Nephron (organoid): Measurements from ENCODE around the gene NOP16.
"Not testable (repeated sequence)": the region's sequence is repeated elsewhere in the genome, so short reads cannot be mapped to it uniquely, and the experiment has no call there.

Experiments
- H3K27ac Mint-ChIP-seq, 3 experiments: 2 replicates each; pipeline ENCODE4 v1.8.0; 2020; ENCODE audit warnings: mixed read lengths in 3 of 3, mild to moderate bottlenecking in 2 of 3, moderate library complexity in 1 of 3
- H3K27me3 Mint-ChIP-seq: 2 replicates; pipeline ENCODE4 v1.8.0; 2021; ENCODE audit warnings: low read depth, mild to moderate bottlenecking, moderate library complexity, mixed read lengths
- H3K36me3 Mint-ChIP-seq: 2 replicates; pipeline ENCODE4 v1.8.0; 2020; ENCODE audit warnings: low read depth, mixed read lengths
- H3K4me1 Mint-ChIP-seq: 2 replicates; pipeline ENCODE4 v1.8.0; 2020; ENCODE audit warnings: mixed read lengths
- H3K4me3 Mint-ChIP-seq, 3 experiments: 2 replicates each; pipeline ENCODE4 v1.8.0; 2020; ENCODE audit warnings: mild to moderate bottlenecking in 3 of 3, mixed read lengths in 3 of 3, moderate library complexity in 2 of 3
- H3K9me3 Mint-ChIP-seq: 2 replicates; pipeline ENCODE4 v1.8.0; 2020; ENCODE audit warnings: mixed read lengths
- TF ChIP-seq, protein P1 (sequence below), 3 experiments: fragments of 200-600 bp; sonication (generic); IDR thresholded peaks; one replicate each; pipeline ENCODE4 v1.5.0; 2021; ENCODE audit warnings: antibody characterized with exemption in 3 of 3; ENCODE audit not compliant: unreplicated experiment in 3 of 3

NOP16 gene

DNA sequence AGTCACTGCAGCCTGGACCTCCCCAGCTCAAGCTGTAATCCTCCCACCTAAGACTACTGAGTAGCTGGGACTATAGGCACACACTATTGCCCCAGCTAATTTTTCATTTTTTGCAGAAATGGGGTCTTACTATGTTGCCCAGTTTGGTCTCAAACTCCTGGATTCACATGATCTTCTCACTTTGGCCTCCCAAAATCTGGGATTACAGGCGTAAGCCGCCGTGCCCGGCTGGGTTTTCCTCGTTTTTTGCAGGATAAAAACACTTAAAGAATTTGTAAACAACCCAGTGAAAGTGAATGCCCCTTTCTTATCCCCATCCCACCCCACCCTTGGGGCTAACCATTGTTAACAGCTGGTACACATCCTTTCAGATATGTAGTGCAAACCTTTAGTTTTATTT is 20.2 kb upstream of the NOP16 start:
- TF ChIP-seq, protein P1, sequence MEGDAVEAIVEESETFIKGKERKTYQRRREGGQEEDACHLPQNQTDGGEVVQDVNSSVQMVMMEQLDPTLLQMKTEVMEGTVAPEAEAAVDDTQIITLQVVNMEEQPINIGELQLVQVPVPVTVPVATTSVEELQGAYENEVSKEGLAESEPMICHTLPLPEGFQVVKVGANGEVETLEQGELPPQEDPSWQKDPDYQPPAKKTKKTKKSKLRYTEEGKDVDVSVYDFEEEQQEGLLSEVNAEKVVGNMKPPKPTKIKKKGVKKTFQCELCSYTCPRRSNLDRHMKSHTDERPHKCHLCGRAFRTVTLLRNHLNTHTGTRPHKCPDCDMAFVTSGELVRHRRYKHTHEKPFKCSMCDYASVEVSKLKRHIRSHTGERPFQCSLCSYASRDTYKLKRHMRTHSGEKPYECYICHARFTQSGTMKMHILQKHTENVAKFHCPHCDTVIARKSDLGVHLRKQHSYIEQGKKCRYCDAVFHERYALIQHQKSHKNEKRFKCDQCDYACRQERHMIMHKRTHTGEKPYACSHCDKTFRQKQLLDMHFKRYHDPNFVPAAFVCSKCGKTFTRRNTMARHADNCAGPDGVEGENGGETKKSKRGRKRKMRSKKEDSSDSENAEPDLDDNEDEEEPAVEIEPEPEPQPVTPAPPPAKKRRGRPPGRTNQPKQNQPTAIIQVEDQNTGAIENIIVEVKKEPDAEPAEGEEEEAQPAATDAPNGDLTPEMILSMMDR (IDR thresholded peaks at IDR 0.05; ENCODE audit: unreplicated experiment in 3 of 3): no peak
- H3K36me3 Mint-ChIP-seq: peaks cover 11% of the 10 kb centered on the region
- H3K4me3 Mint-ChIP-seq: no peak overlapping the region
- H3K4me1 Mint-ChIP-seq: no peaks in the 10 kb centered on the region
- no peak overlapping the region for H3K27ac Mint-ChIP-seq
- no peaks in the 10 kb centered on the region for H3K9me3 Mint-ChIP-seq
- H3K27me3 Mint-ChIP-seq: no peaks in the 10 kb centered on the region

DNA sequence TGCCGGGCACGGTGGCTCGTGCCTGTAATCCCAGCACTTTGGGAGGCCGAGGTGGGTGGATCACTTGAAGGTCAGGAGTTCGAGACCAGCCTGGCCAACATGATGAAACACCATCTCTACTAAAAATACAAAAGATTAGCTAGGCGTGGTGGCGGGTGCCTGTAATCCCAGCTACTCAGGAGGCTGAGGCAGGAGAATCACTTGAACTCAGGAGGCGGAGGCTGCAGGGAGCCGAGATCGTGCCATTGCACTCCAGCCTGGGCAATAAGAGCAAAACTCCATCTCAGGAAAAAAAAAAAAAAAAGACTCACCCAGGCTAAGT is 19.8 kb upstream of the NOP16 start:
- H3K9me3 Mint-ChIP-seq: not testable (repeated sequence)

DNA sequence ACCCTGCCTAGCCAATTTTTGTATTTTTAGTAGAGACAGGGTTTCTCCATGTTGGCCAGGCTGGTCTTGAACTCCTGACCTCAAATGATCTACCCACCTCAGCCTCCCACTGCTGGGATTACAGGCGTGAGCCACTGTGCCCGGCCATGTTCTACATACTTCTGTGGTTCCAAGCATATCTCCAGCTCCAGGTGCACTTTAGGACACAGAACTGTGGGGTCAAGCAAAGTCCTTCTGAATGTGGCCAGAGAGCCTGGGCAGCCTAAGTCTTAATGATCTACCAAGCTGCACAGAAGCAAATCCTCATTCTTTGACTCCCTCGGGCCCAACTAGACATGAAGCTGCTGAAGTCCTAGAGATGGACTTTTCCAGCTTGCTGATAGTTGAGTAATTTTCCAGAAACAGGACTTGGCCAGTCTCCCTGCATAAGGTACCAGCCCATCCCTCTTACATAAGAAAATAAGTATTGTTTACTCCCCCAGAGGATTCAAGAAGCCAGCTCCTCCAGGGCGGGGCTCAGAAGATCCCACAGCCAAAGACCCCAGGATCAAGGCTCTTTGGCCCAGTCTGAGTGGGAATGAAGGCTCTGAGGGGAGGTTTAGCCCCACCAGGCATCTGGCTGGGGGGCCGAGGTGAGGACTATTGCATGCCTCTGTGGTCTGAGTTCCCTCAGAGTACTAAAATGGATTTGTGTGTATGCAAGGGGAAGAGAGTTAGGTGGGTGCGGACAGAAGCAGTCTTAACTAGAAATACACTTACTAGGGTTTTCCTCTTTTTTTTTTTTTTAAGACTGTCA is 19.3 kb upstream of the NOP16 start:
- TF ChIP-seq, protein P1 (IDR thresholded peaks at IDR 0.05; ENCODE audit: unreplicated experiment in 3 of 3): no peak
- peak overlapping the region in 2 of 3 experiments; percentile 33 to 61 for H3K27ac Mint-ChIP-seq
- H3K4me1 Mint-ChIP-seq: peaks cover 2% of the 10 kb centered on the region
- no peak overlapping the region for H3K4me3 Mint-ChIP-seq
- H3K27me3 Mint-ChIP-seq: no peaks in the 10 kb centered on the region
- H3K9me3 Mint-ChIP-seq: no peaks in the 10 kb centered on the region
- peaks cover 13% of the 10 kb centered on the region for H3K36me3 Mint-ChIP-seq

More for the DNA sequence above, 19.8 kb upstream of the NOP16 start:
- H3K4me3 Mint-ChIP-seq, H3K27me3 Mint-ChIP-seq, H3K4me1 Mint-ChIP-seq, H3K27ac Mint-ChIP-seq: not testable (repeated sequence)
- peaks cover 11% of the 10 kb centered on the region for H3K36me3 Mint-ChIP-seq

DNA sequence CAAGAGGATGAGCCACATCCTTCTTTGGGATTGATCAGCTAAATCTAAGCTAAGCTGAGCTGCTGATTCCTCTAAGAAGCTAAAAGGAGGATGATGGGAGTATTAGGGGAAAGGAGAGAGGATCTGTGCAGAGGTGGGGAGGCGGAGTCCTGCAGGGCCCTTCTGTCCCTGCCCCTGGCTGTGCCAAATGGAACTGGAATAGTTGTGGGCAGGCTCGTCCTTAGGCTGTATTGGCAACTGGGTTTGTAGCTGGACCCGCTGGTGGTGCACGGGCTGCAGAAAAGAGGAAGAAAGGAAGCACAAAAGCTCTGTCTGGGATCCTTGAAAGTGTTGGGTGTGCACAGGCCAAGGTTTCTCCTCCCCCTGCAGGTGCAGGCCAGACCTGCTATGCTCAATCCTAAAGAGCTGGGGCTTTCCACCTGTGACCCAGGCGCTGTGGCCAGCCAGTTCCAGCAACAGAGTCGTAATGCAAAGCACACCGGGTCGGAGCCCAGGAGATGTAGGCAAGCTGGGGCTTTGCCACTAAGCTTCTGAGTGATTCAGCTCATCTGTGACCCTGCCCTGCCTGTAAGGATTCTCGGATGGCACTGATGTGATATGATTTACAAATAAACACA is 18.1 kb upstream of the NOP16 start:
- TF ChIP-seq, protein P1 (IDR thresholded peaks at IDR 0.05; ENCODE audit: unreplicated experiment in 3 of 3): no peak
- no peak overlapping the region for H3K4me3 Mint-ChIP-seq

DNA sequence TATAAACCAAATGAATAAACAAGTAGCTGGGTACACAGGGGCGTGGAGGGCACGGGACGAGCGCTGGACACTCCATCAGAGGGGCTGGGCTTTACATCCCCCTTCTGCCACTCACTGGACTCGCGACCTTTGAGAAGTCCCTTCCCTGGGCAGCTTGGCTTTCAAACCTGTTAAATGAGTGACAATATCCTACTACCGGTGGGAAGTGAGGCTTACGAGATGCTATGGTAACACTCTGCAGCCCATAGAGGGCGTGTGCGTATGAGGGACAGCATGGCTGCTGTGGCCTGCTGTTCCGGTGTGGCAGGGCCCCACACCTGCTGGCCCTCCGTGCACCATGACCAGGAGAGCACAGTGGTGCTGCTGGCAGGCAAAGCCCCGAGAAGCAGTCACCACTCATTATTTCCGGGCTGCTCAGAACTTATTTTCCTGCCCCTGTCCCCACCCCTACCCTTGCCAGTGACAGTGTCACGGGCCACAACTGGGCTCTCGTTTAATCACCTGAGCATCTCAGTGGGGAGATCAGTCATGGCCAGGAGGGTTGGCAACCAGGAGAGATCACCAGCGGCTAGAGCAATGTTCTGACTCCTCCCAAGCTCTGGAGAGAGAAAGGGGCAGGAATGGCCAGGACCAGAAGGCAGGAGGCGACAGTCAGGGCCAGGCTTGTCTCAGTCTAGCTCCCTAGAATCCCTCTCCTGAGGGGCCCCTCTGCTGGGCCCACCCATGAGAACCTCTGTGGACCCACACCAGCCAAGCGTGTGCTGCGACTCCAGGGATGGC is 17.4 kb upstream of the NOP16 start:
- Mint-ChIP-seq H3K27me3 (no peaks in the 10 kb centered on the region), H3K4me3 (no peak overlapping the region), H3K9me3 (no peaks in the 10 kb centered on the region), H3K4me1 (peaks cover 11% of the 10 kb centered on the region), H3K27ac (no peak overlapping the region), H3K36me3 (peaks cover 17% of the 10 kb centered on the region)
- TF ChIP-seq, protein P1 (IDR thresholded peaks at IDR 0.05; ENCODE audit: unreplicated experiment in 3 of 3): no peak

More for the DNA sequence above, 18.1 kb upstream of the NOP16 start:
- Mint-ChIP-seq H3K27me3 (no peaks in the 10 kb centered on the region), H3K27ac (no peak overlapping the region), H3K36me3 (peaks cover 17% of the 10 kb centered on the region), H3K4me1 (peaks cover 7% of the 10 kb centered on the region), H3K9me3 (no peaks in the 10 kb centered on the region)
